Measurements from ENCODE around the gene PRG2. TPM values are rescaled to one million over a fixed set of nuclear protein-coding genes. Genes with fewer than 3 reads are reported as not detected.

PRG2 gene
- total and polyA plus RNA-seq, 9 of the 15 experiments (the other 6 are each of a cell fraction or from before 2014, with no cell fraction given): 1.8 to 78.0 (median 26.6) TPM

- no peak for TF ChIP-seq STAT6 (CRISPR knock-in tag; IDR thresholded peaks at IDR 0.05)
- no peak for TF ChIP-seq EP400 (IDR thresholded peaks at IDR 0.05)
- no peak for TF ChIP-seq STAT5B (CRISPR knock-in tag; IDR thresholded peaks at IDR 0.05)
- no peak for TF ChIP-seq HMG20B (CRISPR knock-in tag; IDR thresholded peaks at IDR 0.05)
- TF ChIP-seq GATAD2B (IDR thresholded peaks at IDR 0.05; ENCODE audit: borderline replicate concordance): no peak
- 0 out of 2 replicates have a peak, but pooled peaks have one; percentile 52 for TF ChIP-seq BHLHE40 (IDR thresholded peaks at IDR 0.05; ENCODE audit: low read length)
- no peak for TF ChIP-seq CAMTA2 (CRISPR knock-in tag; conservative IDR thresholded peaks at IDR 0.05)
- TF ChIP-seq RBM15 (IDR thresholded peaks at IDR 0.05; ENCODE audit: insufficient read depth, low read length): no peak
- no peak for TF ChIP-seq ZSCAN29 (IDR thresholded peaks at IDR 0.05)
- TF ChIP-seq KDM1A (IDR thresholded peaks at IDR 0.05): peak; percentile 64 to 85
- no peak for TF ChIP-seq CBX2 (IDR thresholded peaks at IDR 0.05; ENCODE audit: insufficient read depth, low read length, poor library complexity, severe bottlenecking)
- TF ChIP-seq ZNF586 (CRISPR knock-in tag; conservative IDR thresholded peaks at IDR 0.05): no peak
- no peak for TF ChIP-seq SNAPC5 (CRISPR knock-in tag; IDR thresholded peaks at IDR 0.05)
- TF ChIP-seq JUND (IDR thresholded peaks at IDR 0.05; ENCODE audit: borderline replicate concordance, low read depth, low read length): peak; percentile 64
- TF ChIP-seq JUND (tag; IDR thresholded peaks at IDR 0.05; ENCODE audit: borderline replicate concordance, low read depth, low read length): peak; percentile 82; the same call in 2 of the 3 replicates
- TF ChIP-seq ZNF217 (CRISPR knock-in tag; IDR thresholded peaks at IDR 0.05): no peak
- no peak for TF ChIP-seq BMI1 (IDR thresholded peaks at IDR 0.05; ENCODE audit: low read length)
- no peak for TF ChIP-seq ILF3 (IDR thresholded peaks at IDR 0.05; ENCODE audit: borderline replicate concordance)
- no peak for TF ChIP-seq TCF3 (CRISPR knock-in tag; IDR thresholded peaks at IDR 0.05)
- no peak for TF ChIP-seq CC2D1A (IDR thresholded peaks at IDR 0.05)
- peak; percentile 40; the same call in 1 of the 2 replicates for TF ChIP-seq ZNF12 (CRISPR knock-in tag; IDR thresholded peaks at IDR 0.05)
- no peak for TF ChIP-seq NCOA4 (IDR thresholded peaks at IDR 0.05; ENCODE audit: partially characterized antibody)
- TF ChIP-seq TAF7 (tag; IDR thresholded peaks at IDR 0.05): no peak
- TF ChIP-seq ZKSCAN8 (CRISPR knock-in tag; IDR thresholded peaks at IDR 0.05): no peak
- TF ChIP-seq SAFB2 (IDR thresholded peaks at IDR 0.05; ENCODE audit: borderline replicate concordance, low read depth, low read length, severe bottlenecking): no peak
Measured at GRCh38 chr11:57358543-57358961, 31.9 kb downstream of the PRG2 start (continued).

Measured in K562 (cell line).